ENCODE data around the gene EP400. TPM values are rescaled to one million over a fixed set of nuclear protein-coding genes. Genes with fewer than 3 reads are reported as not detected.
"Not testable (repeated sequence)": the region's sequence is repeated elsewhere in the genome, so short reads cannot be mapped to it uniquely, and the experiment has no call there.

EP400 gene
- total and polyA plus RNA-seq, 4 donors, result 14.4 to 50.6 (median 30.8) TPM

DNA sequence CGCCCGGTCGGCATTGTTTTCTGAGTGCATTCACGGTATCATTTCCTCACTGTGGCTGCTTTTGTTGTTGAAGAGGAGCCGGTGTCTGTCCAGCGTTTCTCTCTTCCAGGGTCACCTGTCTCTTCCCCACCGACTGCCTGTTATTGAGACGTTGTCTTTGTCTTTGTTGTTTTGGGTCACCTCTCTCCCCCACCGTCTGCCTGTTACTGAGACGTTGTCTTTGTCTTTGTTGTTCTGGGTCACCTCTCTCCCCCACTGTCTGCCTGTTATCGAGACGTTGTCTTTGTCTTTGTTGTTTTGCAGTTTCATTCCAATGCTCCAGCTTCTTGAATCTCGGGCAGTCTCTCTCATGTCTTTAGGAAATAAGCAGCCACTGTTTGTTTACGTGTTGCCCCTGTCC is 124.5 kb downstream of the EP400 start:
- Histone ChIP-seq H3K27ac (ENCODE audit: low read depth, low read length) (no peak overlapping the region), H3K27me3 (ENCODE audit: control insufficient read depth, insufficient read depth, low read length) (no peaks in the 10 kb centered on the region), H3K4me1 (ENCODE audit: control insufficient read depth, insufficient read depth, low read length) (peaks cover 11% of the 10 kb centered on the region), H3K4me3 (ENCODE audit: low read depth, low read length) (no peak overlapping the region), H3K9me3 (ENCODE audit: control insufficient read depth, insufficient read depth, low read length) (no peaks in the 10 kb centered on the region), H3K36me3 (ENCODE audit: control insufficient read depth, insufficient read depth, low read length) (peaks cover 67% of the 10 kb centered on the region)
- no peak for DNase-seq (ENCODE audit: low read depth in 4 of 6, low spot score in 6 of 6)
- 83% methylated on average over 12 of the region's 14 CpGs for whole genome bisulfite sequencing (ENCODE audit: insufficient coverage)

DNA sequence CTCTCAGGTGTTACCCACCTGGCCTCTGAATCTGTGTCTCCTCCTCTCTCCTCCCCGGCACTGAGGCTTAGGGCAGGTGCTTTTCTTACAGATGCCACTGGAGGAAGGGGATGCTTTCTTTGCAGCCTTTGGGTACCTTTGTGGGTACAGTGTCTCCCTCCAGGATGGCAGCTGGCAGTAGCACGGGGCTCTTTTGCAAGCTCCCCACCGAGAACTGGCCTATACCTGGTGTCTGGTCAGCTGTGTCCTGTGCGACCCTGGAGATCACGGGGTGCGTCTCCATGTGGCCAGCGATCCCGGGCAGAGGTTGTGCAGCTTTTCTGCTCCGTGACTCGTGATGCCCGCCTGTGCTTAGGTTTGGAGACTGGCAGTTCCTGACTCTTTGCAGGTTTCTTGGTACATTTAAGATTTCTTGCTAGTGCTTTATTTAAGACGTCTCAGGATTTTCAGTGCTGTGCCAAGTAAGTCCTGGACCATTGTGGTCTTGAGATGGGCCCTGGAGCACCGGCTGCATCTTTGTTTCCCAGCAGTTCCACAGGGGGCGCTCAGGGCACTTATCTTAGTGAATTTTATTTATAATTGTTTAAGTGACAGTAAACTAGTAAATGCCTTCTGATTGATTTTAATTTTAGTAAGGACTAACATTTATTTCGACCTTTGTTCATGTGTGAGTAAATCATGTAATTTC is 125.4 kb downstream of the EP400 start:
- H3K27me3 ChIP-seq (ENCODE audit: control insufficient read depth, insufficient read depth, low read length), result no peaks in the 10 kb centered on the region
- no peak overlapping the region for H3K27ac ChIP-seq (ENCODE audit: low read depth, low read length)
- no peaks in the 10 kb centered on the region for H3K9me3 ChIP-seq (ENCODE audit: control insufficient read depth, insufficient read depth, low read length)
- H3K4me3 ChIP-seq (ENCODE audit: low read depth, low read length), result no peak overlapping the region
- 92% methylated on average over 11 of the region's 15 CpGs for WGBS (ENCODE audit: insufficient coverage)
- H3K4me1 ChIP-seq (ENCODE audit: control insufficient read depth, insufficient read depth, low read length), result peaks cover 13% of the 10 kb centered on the region
- peaks cover 60% of the 10 kb centered on the region for H3K36me3 ChIP-seq (ENCODE audit: control insufficient read depth, insufficient read depth, low read length)
- DNase-seq (ENCODE audit: low read depth in 4 of 6, low spot score in 6 of 6), result no peak

DNA sequence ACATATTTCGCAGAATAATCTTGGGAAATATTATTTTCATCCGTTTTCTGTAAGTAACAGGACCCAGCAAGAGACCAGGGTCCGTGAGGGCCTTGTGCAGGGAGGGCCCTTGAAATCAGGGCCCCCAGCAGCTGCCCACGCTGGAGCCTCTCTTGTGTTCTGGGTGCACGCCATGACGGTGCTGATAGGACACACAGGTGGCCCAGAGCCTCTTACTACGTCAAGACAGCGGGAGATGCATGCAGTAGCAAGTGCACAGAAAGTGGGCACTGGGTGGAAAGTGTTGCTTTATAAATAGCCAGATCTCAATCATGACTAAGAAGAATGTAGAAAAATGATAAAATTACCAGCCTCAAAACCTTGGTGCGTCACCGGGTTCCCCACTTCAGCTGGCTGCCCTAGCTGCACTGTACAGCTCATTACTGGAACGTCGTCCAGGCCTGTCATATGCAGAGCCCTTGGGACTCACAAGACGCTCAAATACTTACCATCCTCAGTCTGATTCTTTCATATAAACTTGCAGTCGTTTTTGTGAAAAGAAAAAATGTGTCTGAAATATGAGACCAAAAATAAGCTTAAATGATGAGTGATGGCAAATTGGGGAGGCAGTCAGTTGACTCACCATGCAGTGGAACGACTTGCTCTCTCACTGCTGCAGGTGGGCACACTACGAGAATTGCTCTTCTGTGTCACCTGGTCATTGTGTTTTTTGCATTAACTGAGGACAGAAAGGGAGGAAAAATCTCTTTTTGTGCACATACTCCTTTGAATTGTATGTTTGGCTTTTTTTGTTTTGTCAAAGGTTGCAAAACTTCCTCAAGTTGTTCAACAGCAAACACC is 126.2 kb downstream of the EP400 start:
- WGBS (ENCODE audit: insufficient coverage), result 92% methylated on average over 7 of the region's 16 CpGs
- H3K27ac ChIP-seq (ENCODE audit: low read depth, low read length), result no peak overlapping the region
- peaks cover 64% of the 10 kb centered on the region for H3K36me3 ChIP-seq (ENCODE audit: control insufficient read depth, insufficient read depth, low read length)
- no peaks in the 10 kb centered on the region for H3K9me3 ChIP-seq (ENCODE audit: control insufficient read depth, insufficient read depth, low read length)
- DNase-seq (ENCODE audit: low read depth in 4 of 6, low spot score in 6 of 6), result no peak
- H3K4me1 ChIP-seq (ENCODE audit: control insufficient read depth, insufficient read depth, low read length), result peaks cover 13% of the 10 kb centered on the region
- H3K4me3 ChIP-seq (ENCODE audit: low read depth, low read length), result no peak overlapping the region
- H3K27me3 ChIP-seq (ENCODE audit: control insufficient read depth, insufficient read depth, low read length), result no peaks in the 10 kb centered on the region

DNA sequence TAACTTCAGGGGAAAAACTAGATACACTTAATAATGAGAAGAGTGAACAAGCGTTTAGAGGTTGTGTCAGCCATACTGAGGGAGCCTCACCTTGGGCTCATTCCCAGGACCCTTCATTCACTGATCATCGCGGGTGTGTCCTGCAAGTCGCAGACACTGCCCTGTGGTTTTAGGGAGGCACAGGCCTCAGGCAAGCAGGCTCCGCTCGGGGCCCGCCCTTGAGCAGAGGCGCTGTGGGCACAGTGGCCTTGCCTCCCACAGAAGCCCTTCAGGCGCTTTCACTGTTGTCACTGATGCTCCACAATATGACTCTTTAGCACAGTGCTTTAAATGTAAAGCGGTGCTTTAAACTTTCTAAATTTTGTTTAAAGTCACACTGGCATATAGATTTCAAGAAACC is 127.0 kb downstream of the EP400 start:
- Histone ChIP-seq H3K27ac (ENCODE audit: low read depth, low read length) (no peak overlapping the region), H3K4me1 (ENCODE audit: control insufficient read depth, insufficient read depth, low read length) (peaks cover 13% of the 10 kb centered on the region), H3K9me3 (ENCODE audit: control insufficient read depth, insufficient read depth, low read length) (no peaks in the 10 kb centered on the region), H3K36me3 (ENCODE audit: control insufficient read depth, insufficient read depth, low read length) (peaks cover 64% of the 10 kb centered on the region), H3K27me3 (ENCODE audit: control insufficient read depth, insufficient read depth, low read length) (no peaks in the 10 kb centered on the region), H3K4me3 (ENCODE audit: low read depth, low read length) (no peak overlapping the region)
- WGBS (ENCODE audit: insufficient coverage), result 93% methylated on average over 10 of the region's 10 CpGs
- DNase-seq (ENCODE audit: low read depth in 4 of 6, low spot score in 6 of 6), result no peak

DNA sequence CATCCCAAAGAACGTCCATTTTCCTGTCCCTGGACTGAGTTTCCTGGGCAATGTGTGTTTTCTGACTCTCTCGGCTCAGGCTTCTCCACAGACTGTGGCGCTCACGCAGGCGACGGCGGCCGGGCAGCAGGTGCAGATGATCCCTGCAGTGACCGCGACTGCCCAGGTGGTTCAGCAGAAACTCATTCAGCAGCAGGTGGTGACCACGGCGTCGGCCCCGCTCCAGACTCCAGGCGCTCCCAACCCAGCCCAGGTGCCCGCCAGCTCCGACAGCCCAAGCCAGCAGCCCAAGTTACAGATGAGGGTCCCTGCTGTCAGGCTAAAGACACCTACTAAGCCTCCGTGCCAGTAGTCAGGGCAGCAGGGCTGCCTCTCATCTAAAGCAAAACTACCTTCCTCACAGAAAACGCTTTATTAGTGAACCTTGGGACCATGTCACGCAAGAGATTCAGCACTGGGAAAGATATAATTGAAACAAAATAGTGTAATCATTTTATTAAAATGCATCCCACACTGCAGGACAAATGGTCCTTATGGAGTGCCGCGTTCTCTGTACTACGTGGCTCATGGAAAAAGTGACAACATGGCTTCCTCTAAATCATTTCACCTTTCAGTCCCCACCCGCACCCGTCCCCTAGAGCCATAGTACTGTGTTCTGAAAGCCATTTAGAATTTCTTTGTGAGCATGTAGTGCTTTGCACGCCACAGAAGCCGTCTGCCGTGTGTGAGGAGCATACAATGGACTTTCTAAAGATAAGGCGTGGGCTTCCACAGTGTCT is 127.8 kb downstream of the EP400 start:
- 79% methylated on average over 21 of the region's 29 CpGs for WGBS (ENCODE audit: insufficient coverage)
- Histone ChIP-seq H3K27me3 (ENCODE audit: control insufficient read depth, insufficient read depth, low read length) (no peaks in the 10 kb centered on the region), H3K36me3 (ENCODE audit: control insufficient read depth, insufficient read depth, low read length) (peaks cover 60% of the 10 kb centered on the region), H3K4me3 (ENCODE audit: low read depth, low read length) (no peak overlapping the region), H3K4me1 (ENCODE audit: control insufficient read depth, insufficient read depth, low read length) (peaks cover 13% of the 10 kb centered on the region), H3K9me3 (ENCODE audit: control insufficient read depth, insufficient read depth, low read length) (no peaks in the 10 kb centered on the region), H3K27ac (ENCODE audit: low read depth, low read length) (peak overlapping the region; percentile 19)
- peak in 1 of 6 donors; percentile 5 for DNase-seq (ENCODE audit: low read depth in 4 of 6, low spot score in 6 of 6)

DNA sequence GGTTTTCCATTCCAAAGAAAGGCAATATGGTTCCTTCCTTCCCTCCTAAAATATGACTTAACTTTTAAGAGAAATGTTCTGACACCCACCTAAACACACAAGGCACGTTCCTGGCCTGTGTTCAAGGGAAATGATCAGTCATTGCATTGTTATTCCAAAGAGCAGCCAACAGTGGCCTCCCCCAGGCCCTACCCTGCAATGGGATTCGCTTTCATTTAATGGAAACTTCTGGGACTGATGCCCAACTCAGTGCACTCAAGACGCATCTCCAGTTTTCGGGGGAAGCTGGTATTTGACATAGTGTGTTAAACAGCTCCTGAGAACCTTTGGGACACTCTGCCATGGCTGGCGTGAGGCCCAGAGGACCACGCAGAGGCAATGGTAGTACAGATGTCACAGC is 128.4 kb downstream of the EP400 start:
- 50% methylated on average over 5 of the region's 6 CpGs for WGBS (ENCODE audit: insufficient coverage)
- H3K4me3 ChIP-seq (ENCODE audit: low read depth, low read length), result no peak overlapping the region
- H3K36me3 ChIP-seq (ENCODE audit: control insufficient read depth, insufficient read depth, low read length), result peaks cover 59% of the 10 kb centered on the region
- H3K9me3 ChIP-seq (ENCODE audit: control insufficient read depth, insufficient read depth, low read length), result no peaks in the 10 kb centered on the region
- peaks cover 13% of the 10 kb centered on the region for H3K4me1 ChIP-seq (ENCODE audit: control insufficient read depth, insufficient read depth, low read length)
- H3K27ac ChIP-seq (ENCODE audit: low read depth, low read length), result peak overlapping the region; percentile 19
- no peaks in the 10 kb centered on the region for H3K27me3 ChIP-seq (ENCODE audit: control insufficient read depth, insufficient read depth, low read length)
- DNase-seq (ENCODE audit: low read depth in 4 of 6, low spot score in 6 of 6), result peak in 4 of 6 donors; percentile 42 to 87 (median 59)

DNA sequence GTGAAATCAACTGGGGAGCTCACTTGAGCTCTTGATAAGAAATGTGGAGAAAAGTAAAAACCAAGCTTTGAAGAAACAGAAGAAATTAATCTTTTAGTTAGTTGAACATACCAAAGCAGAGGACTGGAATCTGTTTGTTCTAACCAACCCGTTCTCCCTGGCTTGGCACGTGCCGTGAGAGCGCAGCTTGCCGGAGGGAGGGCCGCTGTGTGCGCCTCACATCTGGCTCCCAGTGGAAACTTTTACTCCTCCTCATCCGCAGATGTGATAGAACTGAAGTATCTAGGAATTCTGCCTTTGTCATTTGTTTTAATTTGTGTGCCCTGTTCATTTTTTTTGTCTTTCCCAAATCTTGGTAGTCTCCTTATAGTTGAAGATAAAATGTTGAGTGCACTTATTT is 129.5 kb downstream of the EP400 start:
- DNase-seq (ENCODE audit: low read depth in 4 of 6, low spot score in 6 of 6), result no peak
- Histone ChIP-seq H3K27ac (ENCODE audit: low read depth, low read length) (no peak overlapping the region), H3K27me3 (ENCODE audit: control insufficient read depth, insufficient read depth, low read length) (no peaks in the 10 kb centered on the region), H3K36me3 (ENCODE audit: control insufficient read depth, insufficient read depth, low read length) (peaks cover 53% of the 10 kb centered on the region), H3K4me3 (ENCODE audit: low read depth, low read length) (no peak overlapping the region), H3K9me3 (ENCODE audit: control insufficient read depth, insufficient read depth, low read length) (no peaks in the 10 kb centered on the region), H3K4me1 (ENCODE audit: control insufficient read depth, insufficient read depth, low read length) (peaks cover 19% of the 10 kb centered on the region)
- 88% methylated on average over 4 of the region's 8 CpGs for WGBS (ENCODE audit: insufficient coverage)

DNA sequence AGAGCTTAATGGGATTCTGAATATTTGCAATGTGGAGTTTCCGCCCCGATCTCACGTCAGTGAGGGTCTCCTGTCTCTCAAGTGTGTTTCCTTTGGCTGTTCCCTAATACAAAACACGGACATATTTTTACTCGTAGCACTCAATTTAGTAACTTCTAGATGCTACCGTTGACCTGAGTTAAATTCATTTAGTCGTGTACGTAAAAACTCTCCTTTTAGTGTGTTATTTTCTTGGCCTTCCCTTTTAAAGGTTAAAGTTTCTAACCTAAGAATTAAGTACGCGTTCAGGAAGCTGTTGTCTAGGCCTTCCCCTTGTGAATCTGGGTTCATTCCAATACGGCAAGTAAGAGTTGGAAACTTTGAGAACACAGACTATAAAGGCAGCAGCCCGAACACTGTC is 130.0 kb downstream of the EP400 start:
- peaks cover 48% of the 10 kb centered on the region for H3K36me3 ChIP-seq (ENCODE audit: control insufficient read depth, insufficient read depth, low read length)
- H3K27ac ChIP-seq (ENCODE audit: low read depth, low read length), result no peak overlapping the region
- H3K9me3 ChIP-seq (ENCODE audit: control insufficient read depth, insufficient read depth, low read length), result no peaks in the 10 kb centered on the region
- DNase-seq (ENCODE audit: low read depth in 4 of 6, low spot score in 6 of 6), result peak in 1 of 6 donors; percentile 25
- peaks cover 20% of the 10 kb centered on the region for H3K4me1 ChIP-seq (ENCODE audit: control insufficient read depth, insufficient read depth, low read length)
- H3K27me3 ChIP-seq (ENCODE audit: control insufficient read depth, insufficient read depth, low read length), result no peaks in the 10 kb centered on the region
- no peak overlapping the region for H3K4me3 ChIP-seq (ENCODE audit: low read depth, low read length)
- 67% methylated on average over 4 of the region's 12 CpGs for WGBS (ENCODE audit: insufficient coverage)

DNA sequence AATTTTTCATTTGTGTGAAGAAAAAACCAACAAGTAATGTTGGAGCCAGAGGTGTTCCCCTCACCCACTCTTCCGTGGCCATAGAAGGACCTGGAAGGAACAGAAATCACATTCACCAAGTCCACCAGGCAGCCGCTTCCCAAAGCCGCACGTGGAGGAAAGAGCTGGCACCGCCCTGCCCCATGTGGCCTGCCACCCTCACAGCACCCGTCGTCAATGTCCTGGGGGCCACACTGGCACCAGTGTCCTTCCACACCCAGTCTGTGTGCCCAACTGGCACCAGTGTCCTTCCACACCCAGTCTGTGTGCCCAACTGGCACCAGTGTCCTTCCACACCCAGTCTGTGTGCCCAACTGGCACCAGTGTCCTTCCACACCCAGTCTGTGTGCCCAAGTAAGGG is 130.8 kb downstream of the EP400 start:
- WGBS (ENCODE audit: insufficient coverage), result 68% methylated on average over 6 of the region's 7 CpGs
- peaks cover 27% of the 10 kb centered on the region for H3K4me1 ChIP-seq (ENCODE audit: control insufficient read depth, insufficient read depth, low read length)
- not testable (repeated sequence) for H3K9me3 ChIP-seq (ENCODE audit: control insufficient read depth, insufficient read depth, low read length); H3K27me3 ChIP-seq (ENCODE audit: control insufficient read depth, insufficient read depth, low read length); H3K27ac ChIP-seq (ENCODE audit: low read depth, low read length); DNase-seq (ENCODE audit: low read depth in 4 of 6, low spot score in 6 of 6); H3K4me3 ChIP-seq (ENCODE audit: low read depth, low read length)
- peaks cover 40% of the 10 kb centered on the region for H3K36me3 ChIP-seq (ENCODE audit: control insufficient read depth, insufficient read depth, low read length)
